ENCODE measurements around the gene BBLN. TPM values are rescaled to one million over a fixed set of nuclear protein-coding genes. Genes with fewer than 3 reads are reported as not detected.
A peak's percentile ranks its signal among the peaks of the same experiment; 100 is the strongest.
"Not testable (repeated sequence)": the region's sequence is repeated elsewhere in the genome, so short reads cannot be mapped to it uniquely, and the experiment has no call there.

The BBLN gene
- total RNA-seq, 2 donors from 2014 or later, result 333 to 437 TPM

GRCh38 chr9:128128836-128129590 lies 31.1 kb upstream of the BBLN start:
- no peak for DNase-seq (ENCODE audit: low spot score)
- Histone ChIP-seq H3K4me3 (peak overlapping the region; percentile 96 to 98), H3K9me3 (no peaks in the 10 kb centered on the region), H3K27me3 (replicated peaks; ENCODE audit: insufficient read depth) (no peaks in the 10 kb centered on the region), H3K27ac (peak overlapping the region; percentile 89 to 90), H3K4me1 (replicated peaks) (peaks cover 10% of the 10 kb centered on the region), H3K36me3 (no peaks in the 10 kb centered on the region)
- 75% methylated on average over 21 of the region's 29 CpGs for WGBS
- intact Hi-C loops (cut with DNase I), result no loop called here
- TF ChIP-seq POLR2A (IDR thresholded peaks at IDR 0.05), result no peak
- TF ChIP-seq POLR2AphosphoS5 (IDR thresholded peaks at IDR 0.05), result no peak
- no peak for TF ChIP-seq CTCF (IDR thresholded peaks at IDR 0.05)

- 23% methylated on average over 12 of the region's 12 CpGs for WGBS
- DNase-seq (ENCODE audit: low spot score), result not testable (repeated sequence)
Observed at GRCh38 chr9:128129976-128130590, 30.0 kb upstream of the BBLN start.

DNA sequence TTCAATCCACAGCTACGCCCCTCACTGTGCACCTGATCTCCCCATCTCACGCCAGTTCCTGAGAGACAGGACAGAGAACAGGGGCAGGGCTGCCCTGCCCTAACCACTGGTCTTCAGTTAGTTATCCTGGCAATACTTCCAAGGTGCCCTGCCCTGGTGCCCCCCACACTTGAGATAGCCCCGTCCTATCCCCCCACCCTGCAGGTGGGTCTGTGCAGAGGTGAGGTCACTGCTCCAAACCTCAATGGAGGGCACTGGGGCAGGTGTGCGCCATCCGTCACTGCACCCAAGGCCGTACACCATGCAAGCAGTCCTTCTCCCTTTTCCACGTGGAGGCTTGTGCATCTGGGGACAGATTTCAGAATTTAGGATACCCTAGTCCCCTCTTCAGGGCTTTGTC lies 29.4 kb upstream of the BBLN start:
- H3K27me3 ChIP-seq (replicated peaks; ENCODE audit: insufficient read depth); H3K36me3 ChIP-seq; intact Hi-C loops (cut with DNase I); H3K9me3 ChIP-seq; H3K4me3 ChIP-seq; H3K27ac ChIP-seq; DNase-seq (ENCODE audit: low spot score): not testable (repeated sequence)
- H3K4me1 ChIP-seq (replicated peaks), result peaks cover 10% of the 10 kb centered on the region
- 66% methylated on average over 7 of the region's 7 CpGs for WGBS

More at GRCh38 chr9:128129976-128130590, 30.0 kb upstream of the BBLN start:
- intact Hi-C loops (cut with DNase I); H3K36me3 ChIP-seq; H3K27ac ChIP-seq; H3K4me3 ChIP-seq; H3K9me3 ChIP-seq; H3K27me3 ChIP-seq (replicated peaks; ENCODE audit: insufficient read depth): not testable (repeated sequence)
- peaks cover 10% of the 10 kb centered on the region for H3K4me1 ChIP-seq (replicated peaks)
- peak in 1 of 4 experiments; percentile 24 for TF ChIP-seq CTCF (IDR thresholded peaks at IDR 0.05)

DNA sequence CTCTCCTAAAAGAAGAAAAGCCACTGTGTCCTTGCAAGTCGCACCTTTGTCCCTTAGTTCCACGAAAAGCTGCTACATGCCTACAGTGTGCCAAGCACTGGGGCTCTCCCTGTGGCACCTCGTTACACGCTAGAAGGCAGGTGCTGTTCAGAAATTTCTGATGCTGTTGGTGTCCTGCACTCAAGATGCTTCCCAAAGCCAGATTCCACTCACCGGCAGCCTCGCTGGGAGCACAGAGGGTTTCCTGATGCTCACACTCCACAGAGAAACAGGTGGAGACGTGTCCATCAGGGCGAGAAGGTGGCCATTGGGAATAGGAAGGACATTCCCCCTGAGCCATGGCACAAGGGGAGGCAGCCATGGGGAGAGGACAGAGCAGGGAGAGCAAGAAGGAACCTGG lies 28.7 kb upstream of the BBLN start:
- H3K4me1 ChIP-seq (replicated peaks); H3K27me3 ChIP-seq (replicated peaks; ENCODE audit: insufficient read depth); intact Hi-C loops (cut with DNase I); H3K4me3 ChIP-seq; DNase-seq (ENCODE audit: low spot score); H3K9me3 ChIP-seq; H3K36me3 ChIP-seq; H3K27ac ChIP-seq: not testable (repeated sequence)
- 75% methylated on average over 8 of the region's 8 CpGs for WGBS

GRCh38 chr9:128132139-128132538 lies 27.9 kb upstream of the BBLN start:
- H3K27me3 ChIP-seq (replicated peaks; ENCODE audit: insufficient read depth); DNase-seq (ENCODE audit: low spot score); H3K4me1 ChIP-seq (replicated peaks); H3K27ac ChIP-seq; intact Hi-C loops (cut with DNase I); H3K36me3 ChIP-seq; H3K4me3 ChIP-seq; H3K9me3 ChIP-seq: not testable (repeated sequence)
- WGBS, result 25% methylated on average over 8 of the region's 8 CpGs

- DNase-seq (ENCODE audit: low spot score); H3K4me1 ChIP-seq (replicated peaks); H3K27me3 ChIP-seq (replicated peaks; ENCODE audit: insufficient read depth); H3K27ac ChIP-seq; intact Hi-C loops (cut with DNase I); H3K4me3 ChIP-seq; H3K36me3 ChIP-seq; H3K9me3 ChIP-seq: not testable (repeated sequence)
- peak in 1 of 4 experiments; percentile 24 for TF ChIP-seq CTCF (IDR thresholded peaks at IDR 0.05)
- 46% methylated on average over 8 of the region's 8 CpGs for WGBS
Observed at GRCh38 chr9:128135561-128135960, 24.5 kb upstream of the BBLN start.

Measured in prostate gland (tissue), 2 donors.